Loucy (cell line): ENCODE data around the gene PPP1R14C.

Experiments
- CTCF ChIP-seq: fragments of 200-600 bp; sonication (generic); conservative IDR thresholded peaks from 2 replicates; pipeline ENCODE4 v1.5.1; 2014; ENCODE audit warnings: mild to moderate bottlenecking, antibody characterized with exemption, low read length
- EZH2phosphoT487 ChIP-seq: fragments of 200-600 bp; IDR thresholded peaks from 2 replicates; pipeline ENCODE4 v1.6.1; 2018; ENCODE audit warnings: antibody characterized with exemption, mild to moderate bottlenecking, moderate library complexity, borderline replicate concordance

- TF ChIP-seq CTCF (no peak), EZH2phosphoT487 (no peak)
Observed at GRCh38 chr6:150280703-150281102, 137.9 kb downstream of the PPP1R14C start.
